ENCODE results near the gene ZNF385B. TPM values are rescaled to one million over a fixed set of nuclear protein-coding genes. Genes with fewer than 3 reads are reported as not detected.
A peak's percentile ranks its signal among the peaks of the same experiment; 100 is the strongest.

The ZNF385B gene
- total and polyA plus RNA-seq, 9 donors = 4.8 to 20.9 (median 9.1) TPM

GRCh38 chr2:179817181-179817841, 44.1 kb downstream of the ZNF385B start:
- Histone ChIP-seq H3K4me3 (no peak overlapping the region), H3K27me3 (no peaks in the 10 kb centered on the region), H3K27ac (no peak overlapping the region), H3K9me3 (no peaks in the 10 kb centered on the region), H3K4me1 (ENCODE audit: insufficient read depth) (no peaks in the 10 kb centered on the region), H3K36me3 (no peaks in the 10 kb centered on the region)
- TF ChIP-seq, protein P1, sequence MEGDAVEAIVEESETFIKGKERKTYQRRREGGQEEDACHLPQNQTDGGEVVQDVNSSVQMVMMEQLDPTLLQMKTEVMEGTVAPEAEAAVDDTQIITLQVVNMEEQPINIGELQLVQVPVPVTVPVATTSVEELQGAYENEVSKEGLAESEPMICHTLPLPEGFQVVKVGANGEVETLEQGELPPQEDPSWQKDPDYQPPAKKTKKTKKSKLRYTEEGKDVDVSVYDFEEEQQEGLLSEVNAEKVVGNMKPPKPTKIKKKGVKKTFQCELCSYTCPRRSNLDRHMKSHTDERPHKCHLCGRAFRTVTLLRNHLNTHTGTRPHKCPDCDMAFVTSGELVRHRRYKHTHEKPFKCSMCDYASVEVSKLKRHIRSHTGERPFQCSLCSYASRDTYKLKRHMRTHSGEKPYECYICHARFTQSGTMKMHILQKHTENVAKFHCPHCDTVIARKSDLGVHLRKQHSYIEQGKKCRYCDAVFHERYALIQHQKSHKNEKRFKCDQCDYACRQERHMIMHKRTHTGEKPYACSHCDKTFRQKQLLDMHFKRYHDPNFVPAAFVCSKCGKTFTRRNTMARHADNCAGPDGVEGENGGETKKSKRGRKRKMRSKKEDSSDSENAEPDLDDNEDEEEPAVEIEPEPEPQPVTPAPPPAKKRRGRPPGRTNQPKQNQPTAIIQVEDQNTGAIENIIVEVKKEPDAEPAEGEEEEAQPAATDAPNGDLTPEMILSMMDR (IDR thresholded peaks at IDR 0.05) = no peak
- TF ChIP-seq POLR2A (IDR thresholded peaks at IDR 0.05) = no peak
- TF ChIP-seq EP300 (IDR thresholded peaks at IDR 0.05) = no peak
- no peak for DNase-seq
- intact Hi-C loops (cut with DNase I) = no loop called here
- 21 to 26% (median 26%) methylated on average over 1 of the region's 1 CpG for WGBS, 3 donors

DNA sequence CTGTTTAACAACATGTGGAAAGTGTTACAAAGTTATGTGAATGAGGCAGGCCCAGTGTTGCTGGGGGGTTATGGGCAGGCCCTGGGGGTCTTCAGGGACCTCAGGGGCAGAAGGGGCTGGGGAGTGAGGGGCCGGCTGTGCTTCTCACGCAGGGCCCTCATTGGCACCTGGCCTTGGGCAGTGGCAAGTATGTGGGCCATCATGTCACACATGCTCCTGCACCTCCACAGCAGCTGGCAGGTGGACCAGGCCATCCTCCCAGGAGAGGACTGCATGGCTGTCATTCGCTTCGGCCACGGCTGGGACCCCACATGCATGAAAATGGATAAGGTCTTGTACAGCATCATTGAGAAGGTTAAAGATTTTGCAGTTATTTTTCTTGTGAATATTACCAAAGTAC, 47.4 kb downstream of the ZNF385B start:
- H3K27ac ChIP-seq = no peak overlapping the region
- 95 to 98% (median 96%) methylated on average over 5 of the region's 5 CpGs for WGBS, 3 donors
- TF ChIP-seq EP300 (IDR thresholded peaks at IDR 0.05) (no peak), POLR2A (IDR thresholded peaks at IDR 0.05) (no peak)
- TF ChIP-seq, protein P1 (IDR thresholded peaks at IDR 0.05) = no peak
- DNase-seq = peak in 1 of 5 donors; percentile 13
- intact Hi-C loops (cut with DNase I) = no loop called here
- H3K4me1 ChIP-seq (ENCODE audit: insufficient read depth) = no peaks in the 10 kb centered on the region
- no peaks in the 10 kb centered on the region for H3K27me3 ChIP-seq
- H3K36me3 ChIP-seq = no peaks in the 10 kb centered on the region
- no peak overlapping the region for H3K4me3 ChIP-seq
- H3K9me3 ChIP-seq = no peaks in the 10 kb centered on the region

GRCh38 chr2:179812501-179812900, 48.9 kb downstream of the ZNF385B start:
- WGBS, 3 donors = 95 to 98% (median 97%) methylated on average over 1 of the region's 1 CpG
- Histone ChIP-seq H3K27me3 (no peaks in the 10 kb centered on the region), H3K27ac (no peak overlapping the region), H3K4me3 (no peak overlapping the region), H3K36me3 (no peaks in the 10 kb centered on the region), H3K9me3 (no peaks in the 10 kb centered on the region), H3K4me1 (ENCODE audit: insufficient read depth) (no peaks in the 10 kb centered on the region)
- intact Hi-C loops (cut with DNase I) = no loop called here
- DNase-seq = no peak
- TF ChIP-seq, protein P1 (IDR thresholded peaks at IDR 0.05) = no peak
- no peak for TF ChIP-seq POLR2A (IDR thresholded peaks at IDR 0.05)

DNA sequence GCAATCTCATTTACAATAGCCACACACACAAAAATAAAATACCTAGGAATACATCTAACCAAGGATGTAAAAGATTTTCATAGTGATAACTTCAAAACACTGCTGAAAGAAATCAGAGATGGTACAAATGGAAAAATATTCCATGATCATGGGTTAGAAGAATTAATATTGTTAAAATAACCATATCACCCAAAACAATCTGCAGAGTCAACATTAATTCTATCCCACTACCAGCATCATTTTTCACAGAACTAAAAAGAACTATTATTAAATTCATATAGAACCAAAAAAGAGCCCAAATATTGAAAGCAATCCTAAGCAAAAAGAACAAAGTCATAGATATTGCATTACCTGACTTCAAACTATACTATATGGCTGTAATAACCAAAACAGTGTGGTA, 50.4 kb downstream of the ZNF385B start:
- Histone ChIP-seq H3K4me3 (no peak overlapping the region), H3K36me3 (no peaks in the 10 kb centered on the region), H3K4me1 (ENCODE audit: insufficient read depth) (no peaks in the 10 kb centered on the region), H3K27ac (no peak overlapping the region), H3K27me3 (no peaks in the 10 kb centered on the region), H3K9me3 (no peaks in the 10 kb centered on the region)
- TF ChIP-seq EP300 (IDR thresholded peaks at IDR 0.05) (no peak), POLR2A (IDR thresholded peaks at IDR 0.05) (no peak)
- TF ChIP-seq, protein P1 (IDR thresholded peaks at IDR 0.05) = no peak
- DNase-seq = no peak
- intact Hi-C loops (cut with DNase I) = no loop called here

Data from ovary (tissue), 9 donors.